Omental fat pad (tissue), 4 donors: Measurements from ENCODE around the gene CEP192. TPM values are rescaled to one million over a fixed set of nuclear protein-coding genes. Genes with fewer than 3 reads are reported as not detected.

ENCODE experiments used
- ATAC-seq: fragments of 150-250 bp; one replicate; pipeline ENCODE4 v1.9.1; 2016; ENCODE audit warnings: mild to moderate bottlenecking, moderate library complexity; ENCODE audit not compliant: low FRiP score
- DNase-seq: peaks from one replicate; pipeline ENCODE4 v3.0.0-alpha.2; 2019; ENCODE audit warnings: low spot score
- CTCF ChIP-seq, 3 donors: fragments of 450-650 bp; IDR thresholded peaks; one replicate each; pipeline ENCODE4 v1.5.1; 2016 to 2017; ENCODE audit warnings: antibody characterized with exemption in 3 of 3, mild to moderate bottlenecking in 3 of 3, moderate library complexity in 2 of 3
- total RNA-seq, 4 donors: library from RNA; depleted of rRNA; stranded (reverse); fragments of >200 nt; gene quantifications; one replicate each; pipeline ENCODE4 v1.1.0, GENCODE V29; 2016

Gene CEP192
- total RNA-seq, 4 donors from 2014 or later: 13.3 to 29.6 (median 15.6) TPM

- DNase-seq: peak; percentile 87
- no peak for TF ChIP-seq CTCF (IDR thresholded peaks at IDR 0.05)
- peak; percentile 92 for ATAC-seq
These were observed 42.9 kb upstream of the CEP192 start for GRCh38 chr18:12948050-12948804.

- ATAC-seq: no peak
- no peak for TF ChIP-seq CTCF (IDR thresholded peaks at IDR 0.05)
- no peak for DNase-seq
These were observed 32.7 kb upstream of the CEP192 start for GRCh38 chr18:12958478-12958877.

- no peak for TF ChIP-seq CTCF (IDR thresholded peaks at IDR 0.05)
- no peak for ATAC-seq
- no peak for DNase-seq
These were observed 30.8 kb upstream of the CEP192 start for GRCh38 chr18:12960395-12960794.

GRCh38 chr18:12960853-12961397, 30.2 kb upstream of the CEP192 start:
- DNase-seq (no peak), ATAC-seq (no peak)
- TF ChIP-seq CTCF (IDR thresholded peaks at IDR 0.05): no peak

GRCh38 chr18:12963069-12963468, 28.1 kb upstream of the CEP192 start:
- DNase-seq (no peak), ATAC-seq (no peak)
- TF ChIP-seq CTCF (IDR thresholded peaks at IDR 0.05): no peak

GRCh38 chr18:12968115-12968514, 23.0 kb upstream of the CEP192 start:
- no peak for ATAC-seq

More at GRCh38 chr18:12968115-12968514, 23.0 kb upstream of the CEP192 start:
- no peak for TF ChIP-seq CTCF (IDR thresholded peaks at IDR 0.05)
- DNase-seq: no peak
